Endometrium (tissue), 2 donors: ENCODE results near the gene ITPRID1.
"Not testable (repeated sequence)": the region's sequence is repeated elsewhere in the genome, so short reads cannot be mapped to it uniquely, and the experiment has no call there.

Experiments
- FAIRE-seq: peaks from 2 replicates; lab custom pipeline; 2012; peaks lifted over from hg19 to GRCh38; lab: Jason Lieb, UNC
- donor health status: control.
- donor health status: control.

ITPRID1 gene

GRCh38 chr7:31513790-31514189, at the start of gene ITPRID1:
Gene ITPRID1 (plus strand): TSS chr7:31514090. CDS start chr7:31553025, 38,935 bp downstream.
- FAIRE-seq = no peak

DNA sequence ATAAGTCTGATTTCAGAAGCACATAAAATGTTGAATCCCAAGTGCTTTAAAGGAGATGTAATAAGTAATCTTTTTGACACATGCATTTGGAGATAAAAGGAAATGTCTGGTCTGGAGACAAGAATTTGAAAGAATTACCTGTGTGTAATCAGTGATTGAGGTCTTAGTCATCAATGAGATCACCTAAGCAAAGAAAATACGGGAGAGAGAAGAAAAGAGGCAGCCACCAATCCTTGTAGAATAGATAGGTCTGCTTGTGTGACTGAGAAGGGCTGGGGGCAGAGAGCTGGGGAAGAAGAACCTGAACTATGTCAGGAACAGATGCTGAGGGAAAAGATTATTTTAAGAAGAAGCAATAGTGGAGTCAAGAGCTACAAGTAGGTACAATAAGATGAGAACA, 49.3 kb upstream of the ITPRID1 start:
- no peak for FAIRE-seq

DNA sequence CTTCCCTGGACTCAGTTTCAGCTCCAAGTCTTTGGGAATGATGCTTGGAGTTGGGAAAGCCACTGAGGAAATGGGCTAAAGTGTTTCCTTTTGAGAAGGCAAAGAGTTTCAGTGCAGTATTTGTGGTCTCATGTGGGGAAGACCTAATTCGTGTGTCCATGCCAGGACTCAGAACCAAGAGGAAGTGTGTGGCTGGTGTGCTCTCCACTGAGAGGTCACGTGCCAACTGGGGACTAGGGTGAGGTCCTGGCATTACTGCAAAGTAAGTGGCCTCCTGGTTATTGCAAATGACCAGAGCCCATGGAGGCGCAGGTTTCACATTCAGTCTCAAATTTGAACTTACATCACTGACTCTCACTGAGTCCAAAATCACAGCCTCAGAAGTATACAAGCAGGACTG, 48.6 kb upstream of the ITPRID1 start:
- FAIRE-seq = no peak

DNA sequence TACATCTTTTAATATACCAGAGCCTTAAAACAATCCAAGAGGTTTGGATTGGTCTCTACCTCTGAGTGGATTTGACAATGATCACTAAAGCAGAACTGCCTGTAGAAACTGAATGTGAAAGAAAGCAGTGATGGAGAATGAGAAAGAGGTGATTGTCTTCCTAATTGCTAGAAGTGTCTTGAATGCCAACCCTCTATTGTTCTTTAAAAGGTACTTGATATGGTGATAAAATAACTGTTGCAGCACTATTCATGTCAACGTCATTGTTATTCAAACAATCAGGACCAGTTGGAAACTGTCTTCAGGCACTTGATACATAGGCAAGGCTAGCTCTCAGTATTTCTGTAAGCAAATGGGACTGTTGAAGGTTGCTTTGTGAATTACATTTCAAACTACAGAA, 47.9 kb upstream of the ITPRID1 start:
- no peak for FAIRE-seq

DNA sequence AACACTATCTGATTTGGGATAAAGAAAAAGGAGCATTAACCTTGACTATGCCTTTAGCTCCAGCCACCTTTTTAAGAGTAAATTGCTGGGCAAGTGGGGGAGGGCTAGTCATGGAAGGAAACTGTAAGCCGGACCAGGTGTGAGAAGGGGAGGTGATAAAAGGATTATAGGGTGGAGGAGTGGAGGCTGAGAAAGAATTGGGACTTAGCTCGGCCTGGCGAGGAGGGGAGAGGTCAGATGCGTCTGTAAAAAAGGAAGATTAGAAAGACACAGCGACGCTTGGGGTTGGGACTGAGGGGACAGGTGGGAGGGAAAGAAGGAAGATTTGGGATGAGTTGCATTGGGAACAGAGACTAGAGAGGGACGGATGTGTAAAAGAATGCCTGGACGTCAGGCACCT, 43.0 kb upstream of the ITPRID1 start:
- FAIRE-seq = not testable (repeated sequence)

GRCh38 chr7:31475368-31475767, 38.5 kb upstream of the ITPRID1 start:
- no peak for FAIRE-seq

- FAIRE-seq = no peak
These were observed 37.7 kb upstream of the ITPRID1 start for GRCh38 chr7:31476073-31476745.

- no peak for FAIRE-seq
These were observed 36.8 kb upstream of the ITPRID1 start for GRCh38 chr7:31476941-31477677.

DNA sequence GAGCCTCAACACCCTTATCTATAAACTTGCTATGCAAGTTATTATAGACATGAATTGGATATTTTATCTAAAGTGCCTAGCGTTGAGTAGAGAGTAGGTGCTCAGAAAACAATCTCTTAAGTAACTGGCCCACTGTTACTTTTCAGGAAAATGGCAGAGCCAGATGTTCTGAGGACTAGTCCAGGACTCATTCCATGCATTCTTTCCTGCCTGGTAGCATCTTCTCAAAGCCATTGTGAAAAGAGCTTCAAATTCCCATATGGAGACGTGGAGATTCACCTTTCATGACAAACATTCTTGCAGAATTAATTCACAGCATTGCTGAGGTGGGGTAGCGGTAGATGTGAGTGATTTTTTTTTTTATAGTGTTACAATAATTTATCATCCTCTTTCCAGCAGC, 35.9 kb upstream of the ITPRID1 start:
- FAIRE-seq = no peak

- no peak for FAIRE-seq
These were observed 35.2 kb upstream of the ITPRID1 start for GRCh38 chr7:31478721-31479120.

- FAIRE-seq = no peak
These were observed 26.8 kb upstream of the ITPRID1 start for GRCh38 chr7:31487071-31487470.

DNA sequence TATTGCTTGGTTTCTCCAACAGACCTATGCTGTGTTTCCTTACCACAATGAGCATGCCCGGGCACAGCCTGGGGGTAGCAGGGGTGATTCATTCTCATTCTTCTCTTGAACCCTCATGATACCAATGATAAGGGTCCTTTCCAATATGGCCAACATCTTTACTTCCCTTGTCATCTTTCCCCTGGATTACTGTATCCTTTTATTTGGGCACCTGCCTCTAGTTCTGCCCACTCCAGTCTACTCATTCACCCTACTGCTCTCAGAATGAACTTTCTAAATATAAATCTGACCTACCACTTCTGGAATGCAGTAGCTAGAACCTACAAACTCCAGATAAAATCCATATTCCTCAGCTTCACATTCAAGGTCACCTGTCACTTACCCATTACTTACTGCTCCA, 26.4 kb upstream of the ITPRID1 start:
- no peak for FAIRE-seq

GRCh38 chr7:31488562-31489203, 25.2 kb upstream of the ITPRID1 start:
- FAIRE-seq = no peak

GRCh38 chr7:31490796-31491314, 23.0 kb upstream of the ITPRID1 start:
- no peak for FAIRE-seq

DNA sequence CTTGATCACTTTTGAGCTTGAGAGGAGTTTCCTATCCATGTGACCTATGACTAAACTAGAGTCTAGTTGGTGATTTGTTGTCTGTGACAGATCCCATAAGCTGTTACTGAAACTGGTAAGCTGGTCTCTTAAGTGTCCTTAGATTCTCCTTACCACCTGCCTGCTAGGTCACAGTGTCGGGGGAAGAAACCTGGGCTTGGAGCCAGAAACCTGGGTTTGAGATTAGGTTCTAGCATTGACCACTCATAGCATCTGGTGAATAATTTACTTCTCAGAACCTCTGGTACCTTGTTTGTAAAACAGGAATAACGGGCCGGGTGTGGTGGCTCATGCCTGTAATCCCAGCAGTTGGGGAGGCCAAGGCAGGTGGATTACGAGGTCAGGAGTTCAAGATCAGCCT, 21.8 kb upstream of the ITPRID1 start:
- no peak for FAIRE-seq

DNA sequence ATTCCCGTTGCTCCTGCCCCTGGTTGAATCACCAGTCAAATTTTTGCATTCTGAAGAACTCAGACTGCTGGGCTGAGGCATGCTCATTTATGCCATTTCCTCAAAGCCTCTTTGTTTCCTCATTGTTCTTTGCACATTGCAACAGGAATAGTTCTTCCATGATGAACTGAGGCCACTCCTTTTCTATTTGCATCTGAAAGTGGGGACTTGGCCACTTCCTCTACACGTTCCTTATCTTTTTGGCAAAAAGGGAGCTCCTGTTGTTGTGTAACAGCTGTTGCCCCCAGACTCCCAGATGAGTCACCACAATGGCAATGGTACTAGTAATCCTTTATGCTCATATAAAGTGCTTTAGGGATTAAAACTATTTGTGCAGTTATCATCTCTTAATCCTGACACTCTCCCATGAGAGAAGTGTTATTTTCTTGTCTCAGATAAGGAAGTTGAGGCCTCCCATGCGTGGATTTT, 20.1 kb upstream of the ITPRID1 start:
- FAIRE-seq = no peak

DNA sequence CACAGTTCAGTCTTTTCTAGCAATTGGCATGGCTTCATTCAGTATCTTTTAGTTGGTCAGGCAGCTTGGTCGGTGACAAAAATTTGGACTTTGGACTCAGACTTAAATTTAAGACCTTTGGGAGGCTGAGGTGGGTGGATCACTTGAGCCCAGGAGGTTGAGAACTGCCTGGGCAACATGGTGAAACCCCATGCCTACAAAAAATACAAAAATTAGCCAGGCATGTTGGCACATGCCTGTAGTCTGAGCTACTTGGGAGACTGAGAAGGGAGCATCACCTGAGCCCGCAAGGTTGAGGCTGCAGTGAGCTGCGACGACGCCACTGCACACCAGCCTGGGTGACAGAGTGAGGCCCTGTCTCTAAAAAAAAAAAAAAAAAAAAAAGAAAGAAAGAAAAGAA, 19.5 kb upstream of the ITPRID1 start:
- no peak for FAIRE-seq

DNA sequence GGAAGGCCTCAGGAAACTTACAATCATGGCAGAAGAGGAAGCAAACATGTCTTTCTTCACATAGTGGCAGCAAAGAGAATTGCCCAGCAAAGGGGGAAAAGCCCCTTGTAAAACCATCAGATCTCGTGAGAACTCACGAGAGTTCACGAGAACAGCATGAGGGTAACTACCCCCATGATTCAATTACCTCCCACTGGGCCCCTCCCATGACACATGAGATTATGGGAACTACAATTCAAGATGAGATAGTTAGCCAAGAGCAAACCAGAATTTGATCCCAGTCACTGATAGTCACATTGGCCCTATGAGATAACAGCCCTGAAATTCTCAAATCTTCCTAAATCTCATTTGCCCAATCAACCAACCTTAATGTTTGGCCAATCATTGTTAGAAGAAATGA, 18.2 kb upstream of the ITPRID1 start:
- FAIRE-seq = no peak

DNA sequence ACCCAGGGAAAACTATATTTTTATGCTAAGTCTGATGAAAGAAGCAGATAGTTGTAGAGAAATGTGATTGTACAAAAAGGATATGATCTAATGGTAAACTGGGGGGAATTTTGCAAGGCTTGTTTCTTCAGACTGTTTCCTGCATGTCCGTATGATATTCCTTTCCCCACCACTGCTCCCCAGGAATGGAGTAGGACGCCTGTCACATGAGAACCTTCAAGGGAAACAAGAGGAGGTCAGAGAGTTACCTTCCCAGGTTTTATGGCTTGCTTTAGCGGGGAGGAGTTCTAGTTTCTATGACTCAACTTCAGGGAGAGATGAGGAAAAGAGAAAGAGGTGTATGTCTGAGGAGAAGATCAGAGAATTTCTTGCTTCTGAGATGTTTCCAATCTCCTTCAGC, 16.4 kb upstream of the ITPRID1 start:
- no peak for FAIRE-seq

DNA sequence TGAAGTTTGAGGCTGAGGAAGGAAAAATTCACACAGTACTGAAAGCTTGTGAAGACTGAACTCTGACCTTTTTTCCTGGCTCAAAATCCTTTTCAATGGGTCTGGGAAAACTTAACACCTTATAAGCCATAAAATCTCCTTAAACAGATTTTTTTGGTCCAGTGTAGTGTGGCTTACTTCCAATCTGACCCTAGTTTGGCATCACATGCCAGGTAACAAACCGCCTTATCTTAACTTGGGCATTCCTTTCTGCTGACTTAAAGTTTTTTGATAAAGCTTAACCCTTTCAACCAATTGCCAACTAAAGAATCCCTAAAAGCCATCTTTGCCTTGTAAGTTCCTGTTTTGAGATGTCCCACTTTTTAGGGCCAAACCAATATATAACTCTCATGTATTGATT, 13.2 kb upstream of the ITPRID1 start:
- no peak for FAIRE-seq

DNA sequence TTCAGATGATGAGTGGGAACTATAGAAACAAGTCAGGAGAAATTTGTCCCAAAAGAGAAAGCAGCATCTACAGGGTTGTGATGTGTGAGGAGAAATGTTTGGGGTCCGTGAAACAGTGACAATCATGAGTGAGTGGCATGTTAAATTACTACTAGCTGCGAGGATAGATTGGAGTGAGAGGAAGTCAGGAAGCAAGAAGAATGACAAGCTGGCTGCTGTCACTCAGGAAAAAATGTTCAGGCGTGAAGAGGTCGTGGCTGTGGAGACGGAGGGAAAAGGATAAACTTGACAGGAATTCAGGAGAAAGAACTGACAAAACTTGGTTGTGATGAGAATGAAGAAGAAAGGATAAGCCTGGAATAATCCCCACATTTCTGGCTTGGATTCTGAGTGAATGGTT, 5.1 kb upstream of the ITPRID1 start:
- FAIRE-seq = no peak

DNA sequence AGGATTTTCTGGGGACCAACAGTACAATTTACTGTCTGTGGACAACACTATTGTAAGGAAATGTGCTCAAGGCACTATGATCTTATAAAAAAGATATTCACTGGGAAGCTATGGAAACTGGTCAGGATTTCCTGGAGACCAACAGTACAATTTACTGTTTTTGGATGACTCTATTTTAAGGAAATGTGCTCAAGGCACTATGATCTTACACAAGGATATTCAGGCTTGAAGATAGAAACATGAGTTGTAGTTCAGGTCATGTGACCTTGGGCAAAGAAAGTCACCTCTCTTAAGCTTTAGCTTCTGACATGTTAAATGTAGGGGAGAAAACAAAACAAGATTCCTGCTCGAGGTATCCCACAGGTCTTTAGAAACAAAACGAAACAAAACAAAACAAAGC, 1.7 kb upstream of the ITPRID1 start:
- FAIRE-seq = no peak
